ENCODE results near the gene CNPY3. TPM values are rescaled to one million over a fixed set of nuclear protein-coding genes. Genes with fewer than 3 reads are reported as not detected.

Gene CNPY3
- total and polyA plus RNA-seq, 2 of the 13 experiments (the other 11 are each of a cell fraction or from before 2014, with no cell fraction given): 42.3 to 60.2 TPM

DNA sequence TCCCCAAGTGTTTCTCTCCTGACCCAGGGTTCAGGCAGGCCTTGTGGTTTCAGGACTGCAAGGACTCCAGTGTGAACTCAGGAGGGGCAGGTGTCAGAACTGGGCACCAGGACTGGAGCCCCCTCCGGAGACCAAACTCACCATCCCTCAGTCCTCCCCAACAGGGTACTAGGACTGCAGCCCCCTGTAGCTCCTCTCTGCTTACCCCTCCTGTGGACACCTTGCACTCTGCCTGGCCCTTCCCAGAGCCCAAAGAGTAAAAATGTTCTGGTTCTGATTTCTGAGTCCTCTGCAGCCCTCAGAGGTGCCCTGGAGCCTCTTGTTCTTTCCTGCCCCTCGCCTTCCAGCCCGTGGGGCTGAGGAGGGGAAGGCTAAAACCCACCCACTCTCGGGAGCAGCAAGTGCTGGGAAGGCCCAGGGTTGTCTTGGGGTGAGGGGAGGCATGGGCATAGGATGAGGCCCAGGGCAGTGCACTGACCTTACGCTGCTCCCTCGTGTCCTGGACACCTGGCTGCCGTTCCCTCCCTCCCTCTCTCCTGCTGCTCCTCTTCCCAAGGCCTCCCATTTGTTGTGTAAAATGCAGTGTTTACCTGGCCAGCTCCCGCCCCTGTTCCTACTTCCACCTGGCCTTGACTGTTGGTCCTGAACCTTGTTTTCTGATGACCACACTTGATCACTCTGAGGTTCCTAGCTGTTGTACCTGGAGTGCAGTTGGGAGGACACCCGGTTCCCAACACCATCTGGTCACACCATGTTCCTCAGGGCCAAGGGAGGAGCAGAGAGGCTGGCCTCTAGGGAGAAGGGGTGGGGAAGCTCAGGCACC lies 9.9 kb downstream of the CNPY3 start (continued):
- TF ChIP-seq, protein P1, sequence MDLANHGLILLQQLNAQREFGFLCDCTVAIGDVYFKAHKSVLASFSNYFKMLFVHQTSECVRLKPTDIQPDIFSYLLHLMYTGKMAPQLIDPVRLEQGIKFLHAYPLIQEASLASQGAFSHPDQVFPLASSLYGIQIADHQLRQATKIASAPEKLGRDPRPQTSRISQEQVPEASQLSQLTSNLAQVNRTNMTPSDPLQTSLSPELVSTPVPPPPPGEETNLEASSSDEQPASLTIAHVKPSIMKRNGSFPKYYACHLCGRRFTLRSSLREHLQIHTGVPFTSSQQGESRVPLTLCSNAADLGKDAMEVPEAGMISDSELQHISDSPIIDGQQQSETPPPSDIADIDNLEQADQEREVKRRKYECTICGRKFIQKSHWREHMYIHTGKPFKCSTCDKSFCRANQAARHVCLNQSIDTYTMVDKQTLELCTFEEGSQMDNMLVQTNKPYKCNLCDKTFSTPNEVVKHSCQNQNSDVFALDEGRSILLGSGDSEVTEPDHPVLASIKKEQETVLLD (CRISPR knock-in tag; IDR thresholded peaks at IDR 0.05; ENCODE audit: low read depth): 0 out of 2 replicates have a peak, but pooled peaks have one; percentile 39
- TF ChIP-seq, protein P2, sequence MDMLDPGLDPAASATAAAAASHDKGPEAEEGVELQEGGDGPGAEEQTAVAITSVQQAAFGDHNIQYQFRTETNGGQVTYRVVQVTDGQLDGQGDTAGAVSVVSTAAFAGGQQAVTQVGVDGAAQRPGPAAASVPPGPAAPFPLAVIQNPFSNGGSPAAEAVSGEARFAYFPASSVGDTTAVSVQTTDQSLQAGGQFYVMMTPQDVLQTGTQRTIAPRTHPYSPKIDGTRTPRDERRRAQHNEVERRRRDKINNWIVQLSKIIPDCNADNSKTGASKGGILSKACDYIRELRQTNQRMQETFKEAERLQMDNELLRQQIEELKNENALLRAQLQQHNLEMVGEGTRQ (IDR thresholded peaks at IDR 0.05; ENCODE audit: low read depth, low read length): no peak
- TF ChIP-seq, protein P2 (CRISPR knock-in tag; IDR thresholded peaks at IDR 0.05; ENCODE audit: borderline replicate concordance): no peak
- TF ChIP-seq FOXP1 (IDR thresholded peaks at IDR 0.05) (peak; percentile 94), FOXP1 (CRISPR knock-in tag; IDR thresholded peaks at IDR 0.05) (peak; percentile 97), ZSCAN31 (CRISPR knock-in tag; IDR thresholded peaks at IDR 0.05; ENCODE audit: low read depth) (no peak), RAD51 (IDR thresholded peaks at IDR 0.05; ENCODE audit: borderline replicate concordance) (no peak), SNAPC2 (CRISPR knock-in tag; IDR thresholded peaks at IDR 0.05) (peak; percentile 86; the same call in 1 of the 2 replicates), HCFC1 (IDR thresholded peaks at IDR 0.05; ENCODE audit: low read depth, low read length) (no peak), ZFYVE20 (CRISPR knock-in tag; IDR thresholded peaks at IDR 0.05; ENCODE audit: borderline replicate concordance, low read depth) (no peak), IRF2 (CRISPR knock-in tag; IDR thresholded peaks at IDR 0.05) (peak; percentile 90), GABPA (IDR thresholded peaks at IDR 0.05; ENCODE audit: low read depth, low read length) (no peak), GABPA (CRISPR knock-in tag; IDR thresholded peaks at IDR 0.05; ENCODE audit: low read depth) (peak; percentile 34; the same call in 1 of the 2 replicates), ZNF562 (CRISPR knock-in tag; IDR thresholded peaks at IDR 0.05; ENCODE audit: borderline replicate concordance) (no peak), NR3C1 (CRISPR knock-in tag; IDR thresholded peaks at IDR 0.05) (no peak), SMAD3 (CRISPR knock-in tag; IDR thresholded peaks at IDR 0.05) (peak; percentile 62; the same call in 1 of the 2 replicates), SOX6 (IDR thresholded peaks at IDR 0.05) (no peak), SOX6 (CRISPR knock-in tag; IDR thresholded peaks at IDR 0.05) (peak; percentile 90), SRSF9 (IDR thresholded peaks at IDR 0.05; ENCODE audit: borderline replicate concordance, insufficient read depth, low read depth, low read length, poor library complexity, severe bottlenecking) (no peak)
- TF ChIP-seq, protein P3, sequence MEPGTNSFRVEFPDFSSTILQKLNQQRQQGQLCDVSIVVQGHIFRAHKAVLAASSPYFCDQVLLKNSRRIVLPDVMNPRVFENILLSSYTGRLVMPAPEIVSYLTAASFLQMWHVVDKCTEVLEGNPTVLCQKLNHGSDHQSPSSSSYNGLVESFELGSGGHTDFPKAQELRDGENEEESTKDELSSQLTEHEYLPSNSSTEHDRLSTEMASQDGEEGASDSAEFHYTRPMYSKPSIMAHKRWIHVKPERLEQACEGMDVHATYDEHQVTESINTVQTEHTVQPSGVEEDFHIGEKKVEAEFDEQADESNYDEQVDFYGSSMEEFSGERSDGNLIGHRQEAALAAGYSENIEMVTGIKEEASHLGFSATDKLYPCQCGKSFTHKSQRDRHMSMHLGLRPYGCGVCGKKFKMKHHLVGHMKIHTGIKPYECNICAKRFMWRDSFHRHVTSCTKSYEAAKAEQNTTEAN (CRISPR knock-in tag; conservative IDR thresholded peaks at IDR 0.05): no peak; the same call in 1 of the 2 replicates
- TF ChIP-seq, protein P4, sequence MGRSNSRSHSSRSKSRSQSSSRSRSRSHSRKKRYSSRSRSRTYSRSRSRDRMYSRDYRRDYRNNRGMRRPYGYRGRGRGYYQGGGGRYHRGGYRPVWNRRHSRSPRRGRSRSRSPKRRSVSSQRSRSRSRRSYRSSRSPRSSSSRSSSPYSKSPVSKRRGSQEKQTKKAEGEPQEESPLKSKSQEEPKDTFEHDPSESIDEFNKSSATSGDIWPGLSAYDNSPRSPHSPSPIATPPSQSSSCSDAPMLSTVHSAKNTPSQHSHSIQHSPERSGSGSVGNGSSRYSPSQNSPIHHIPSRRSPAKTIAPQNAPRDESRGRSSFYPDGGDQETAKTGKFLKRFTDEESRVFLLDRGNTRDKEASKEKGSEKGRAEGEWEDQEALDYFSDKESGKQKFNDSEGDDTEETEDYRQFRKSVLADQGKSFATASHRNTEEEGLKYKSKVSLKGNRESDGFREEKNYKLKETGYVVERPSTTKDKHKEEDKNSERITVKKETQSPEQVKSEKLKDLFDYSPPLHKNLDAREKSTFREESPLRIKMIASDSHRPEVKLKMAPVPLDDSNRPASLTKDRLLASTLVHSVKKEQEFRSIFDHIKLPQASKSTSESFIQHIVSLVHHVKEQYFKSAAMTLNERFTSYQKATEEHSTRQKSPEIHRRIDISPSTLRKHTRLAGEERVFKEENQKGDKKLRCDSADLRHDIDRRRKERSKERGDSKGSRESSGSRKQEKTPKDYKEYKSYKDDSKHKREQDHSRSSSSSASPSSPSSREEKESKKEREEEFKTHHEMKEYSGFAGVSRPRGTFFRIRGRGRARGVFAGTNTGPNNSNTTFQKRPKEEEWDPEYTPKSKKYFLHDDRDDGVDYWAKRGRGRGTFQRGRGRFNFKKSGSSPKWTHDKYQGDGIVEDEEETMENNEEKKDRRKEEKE (IDR thresholded peaks at IDR 0.05): no peak
